ENCODE measurements around the gene CACNA1I.

CACNA1I gene

DNA sequence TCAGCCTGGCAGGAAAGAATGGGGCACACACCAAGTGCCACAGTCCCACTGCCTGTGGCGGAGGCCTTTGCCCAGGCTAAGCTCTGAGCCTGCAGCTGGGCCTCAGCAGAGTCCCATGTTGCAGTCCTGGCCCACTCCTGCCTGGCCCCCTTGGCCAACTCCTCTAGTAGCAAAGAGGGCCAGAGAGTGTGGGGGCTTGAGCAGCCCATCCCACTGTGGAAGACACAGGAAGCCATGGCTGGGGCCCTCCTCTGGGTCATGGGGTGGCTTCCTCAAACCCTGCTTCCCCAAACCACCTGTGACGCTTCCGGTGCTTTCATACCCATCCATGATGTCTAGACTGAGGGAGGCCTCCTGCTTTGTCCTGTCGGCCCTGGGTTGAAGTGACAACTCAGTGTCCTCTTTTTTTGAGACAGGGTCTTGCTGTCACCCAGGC lies 43.8 kb upstream of the CACNA1I start:
- DNase-seq (ENCODE audit: low read depth) = no peak
- TF ChIP-seq CTCF (IDR thresholded peaks at IDR 0.05; ENCODE audit: control insufficient read depth, extremely low read depth, insufficient read depth) = no peak
- no peak overlapping the region for H3K4me3 ChIP-seq (ENCODE audit: low read depth, low read length)

GRCh38 chr22:39527481-39527961 lies 43.0 kb upstream of the CACNA1I start:
- H3K4me3 ChIP-seq (ENCODE audit: low read depth, low read length) = peak overlapping the region; percentile 46; the same call in 1 of the 2 replicates
- no peak for DNase-seq (ENCODE audit: low read depth)
- TF ChIP-seq CTCF (IDR thresholded peaks at IDR 0.05; ENCODE audit: control insufficient read depth, extremely low read depth, insufficient read depth) = no peak

- TF ChIP-seq CTCF (IDR thresholded peaks at IDR 0.05; ENCODE audit: control insufficient read depth, extremely low read depth, insufficient read depth) = no peak
- H3K4me3 ChIP-seq (ENCODE audit: low read depth, low read length) = peak overlapping the region; percentile 46
- no peak for DNase-seq (ENCODE audit: low read depth)
Observed at GRCh38 chr22:39528080-39528661, 42.4 kb upstream of the CACNA1I start.

DNA sequence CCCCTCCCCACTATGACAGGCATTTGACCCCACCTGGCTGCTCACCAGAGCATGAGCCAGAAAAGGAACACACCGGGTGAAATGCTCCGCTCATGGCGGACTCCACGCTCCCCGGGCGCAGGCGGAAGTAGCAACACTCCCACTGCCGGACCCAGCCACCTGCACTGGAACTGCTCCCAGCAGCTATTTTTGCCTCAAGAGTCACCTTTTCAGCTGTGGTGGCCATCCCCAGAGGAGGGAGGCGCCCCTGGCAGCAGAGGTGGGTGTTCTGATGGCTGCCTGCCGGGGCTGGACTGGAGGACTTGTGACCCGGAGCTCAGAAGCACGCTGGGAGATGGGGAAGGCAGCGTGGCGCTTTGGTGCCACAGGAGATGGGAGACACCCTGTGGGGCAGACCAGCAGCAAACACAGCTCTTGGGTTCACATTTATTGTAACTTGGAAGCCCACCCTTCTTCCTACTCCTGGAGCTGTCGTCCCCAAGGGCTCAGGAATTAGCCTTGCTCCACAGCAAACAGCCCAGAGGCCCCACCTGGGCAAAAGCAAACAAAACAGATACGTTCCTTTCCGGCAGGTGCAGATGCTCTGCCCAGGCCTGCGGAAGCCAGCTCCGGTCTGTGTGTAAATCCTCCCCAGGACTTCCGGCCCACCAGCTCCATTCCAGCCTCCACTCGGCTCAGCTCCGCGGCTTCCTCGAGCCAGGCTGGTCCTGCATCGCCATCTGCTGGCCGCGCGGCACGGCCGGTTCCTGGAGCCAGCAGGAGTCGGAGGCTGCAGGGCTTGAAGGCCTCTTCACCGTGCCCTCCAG lies 41.7 kb upstream of the CACNA1I start:
- TF ChIP-seq CTCF (IDR thresholded peaks at IDR 0.05; ENCODE audit: control insufficient read depth, extremely low read depth, insufficient read depth) = peak; percentile 99
- DNase-seq (ENCODE audit: low read depth) = peak; percentile 93
- peak overlapping the region; percentile 46 for H3K4me3 ChIP-seq (ENCODE audit: low read depth, low read length)

DNA sequence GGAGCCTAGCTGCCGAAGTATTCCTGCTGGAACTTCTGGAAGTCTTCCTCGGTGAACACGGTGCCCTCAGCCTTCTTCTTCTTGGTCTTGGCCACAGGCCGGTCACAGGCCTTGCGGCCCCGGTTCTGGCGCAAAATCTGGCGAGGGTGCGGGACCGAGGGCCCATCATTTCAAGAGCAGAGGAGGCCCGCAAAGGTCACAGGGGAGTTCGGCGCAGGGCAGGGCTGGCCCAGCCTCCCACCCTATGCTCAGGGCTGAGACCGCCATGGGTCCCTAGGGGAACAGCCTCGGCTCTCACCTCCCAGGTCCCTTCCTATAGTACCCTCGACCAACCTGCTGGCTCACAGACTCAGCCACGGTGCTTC lies 41.1 kb upstream of the CACNA1I start:
- no peak overlapping the region for H3K4me3 ChIP-seq (ENCODE audit: low read depth, low read length)

DNA sequence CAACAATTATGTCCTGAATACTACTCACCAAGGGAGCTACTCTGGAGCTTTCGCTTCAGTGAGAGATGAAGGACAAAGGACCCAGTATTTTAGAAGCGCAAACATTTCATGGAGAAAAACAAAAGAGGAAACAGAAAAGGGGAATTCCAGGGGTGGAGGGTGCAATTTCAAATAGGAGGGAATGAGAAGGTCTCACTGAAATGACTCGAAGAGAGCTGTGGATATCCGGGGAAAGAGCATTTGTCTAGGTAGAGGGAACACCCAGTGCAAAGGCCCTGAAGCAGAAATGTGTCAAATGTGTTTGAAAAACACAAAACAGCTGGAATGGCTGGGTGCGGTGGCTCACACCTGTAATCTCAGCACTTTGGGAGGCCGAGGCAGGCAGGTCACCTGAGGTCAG lies 40.4 kb upstream of the CACNA1I start:
- DNase-seq (ENCODE audit: low read depth) = no peak
- TF ChIP-seq CTCF (IDR thresholded peaks at IDR 0.05; ENCODE audit: control insufficient read depth, extremely low read depth, insufficient read depth) = no peak
- H3K4me3 ChIP-seq (ENCODE audit: low read depth, low read length) = no peak overlapping the region

More for the DNA sequence above, 41.1 kb upstream of the CACNA1I start:
- TF ChIP-seq CTCF (IDR thresholded peaks at IDR 0.05; ENCODE audit: control insufficient read depth, extremely low read depth, insufficient read depth) = no peak
- no peak for DNase-seq (ENCODE audit: low read depth)

Data from LNCaP clone FGC (cell line).